Panc1 (cell line): ENCODE results near the gene PCDH15. TPM values are rescaled to one million over a fixed set of nuclear protein-coding genes. Genes with fewer than 3 reads are reported as not detected.

Source experiments
- ATAC-seq: fragments of 200-7000 bp; cut with Tn5 transposase; 2 replicates; pipeline ENCODE4 v1.9.1; 2020; ENCODE audit warnings: mild to moderate bottlenecking, moderate library complexity
- BruUV-seq: library from RNA; stranded (reverse); fragments of 400-500 nt; replicated peaks from 2 replicates; lab custom pipeline; 2021; lab: Mats Ljungman, UMichigan
- CTCF ChIA-PET: fragments of 300-600 bp; sonication (Branson Sonifier 250); formaldehyde crosslinking; loops from one replicate; lab custom pipeline; 2022; ENCODE audit warnings: antibody characterized with exemption; lab: Charles Lee
- POLR2A ChIA-PET: fragments of 300-600 bp; sonication (Branson Sonifier 250); formaldehyde crosslinking; loops from one replicate; lab custom pipeline; 2022; ENCODE audit warnings: antibody characterized with exemption; lab: Charles Lee
- DNase-seq: peaks from one replicate; pipeline ENCODE4 v3.0.0-alpha.2; 2010; ENCODE audit warnings: low read depth, low spot score
- H3K27ac ChIP-seq: 2 replicates; pipeline ENCODE4 v1.5.1; 2011; ENCODE audit warnings: mild to moderate bottlenecking, low read length, inconsistent platforms
- H3K27me3 ChIP-seq: fragments of 200-500 bp; sonication (Bioruptor generic); 2 replicates; pipeline ENCODE4 v1.6.0; 2014; ENCODE audit warnings: low read length, inconsistent platforms; ENCODE audit not compliant: control insufficient read depth, insufficient read depth
- H3K36me3 ChIP-seq: fragments of 200-500 bp; sonication (Bioruptor generic); 2 replicates; pipeline ENCODE4 v1.5.1; 2014; ENCODE audit warnings: inconsistent platforms, mild to moderate bottlenecking, low read length, moderate library complexity; ENCODE audit not compliant: control insufficient read depth, insufficient read depth
- H3K4me1 ChIP-seq: 2 replicates; pipeline ENCODE4 v1.5.1; 2011; ENCODE audit warnings: inconsistent platforms, mild to moderate bottlenecking, low read length, moderate library complexity; ENCODE audit not compliant: control insufficient read depth, insufficient read depth
- H3K4me3 ChIP-seq, 2 experiments: 2 replicates each; pipeline ENCODE4 v1.5.1; 2011 to 2012; ENCODE audit warnings: low read depth in 2 of 2, low read length in 2 of 2, mild to moderate bottlenecking in 2 of 2, inconsistent platforms in 1 of 2, moderate library complexity in 1 of 2
- H3K9me3 ChIP-seq: fragments of 200-500 bp; sonication (Bioruptor generic); 2 replicates; pipeline ENCODE4 v1.5.1; 2014; ENCODE audit warnings: low read depth, mild to moderate bottlenecking, inconsistent platforms, low read length, moderate library complexity; ENCODE audit not compliant: control insufficient read depth, insufficient read depth
- CTCF ChIP-seq: fragments of 450-650 bp; IDR thresholded peaks from 2 replicates; pipeline ENCODE4 v1.5.1; 2017; ENCODE audit warnings: mild to moderate bottlenecking
- POLR2AphosphoS5 ChIP-seq: IDR thresholded peaks from 2 replicates; pipeline ENCODE4 v1.6.1; 2012; ENCODE audit warnings: mild to moderate bottlenecking, low read depth, low read length, moderate library complexity
- REST ChIP-seq, 2 experiments: IDR thresholded peaks; 2 replicates each; pipeline ENCODE4 v1.6.1; 2011 to 2012; ENCODE audit warnings: low read depth in 2 of 2, control low read depth in 1 of 2, low read length in 1 of 2, mild to moderate bottlenecking in 1 of 2, moderate library complexity in 1 of 2; ENCODE audit not compliant: insufficient read depth in 1 of 2
- SIN3A ChIP-seq: IDR thresholded peaks from 2 replicates; pipeline ENCODE4 v1.6.1; 2012; ENCODE audit warnings: low read depth, mild to moderate bottlenecking, low read length, moderate library complexity, borderline replicate concordance; ENCODE audit not compliant: insufficient read depth
- TCF7L2 ChIP-seq: IDR thresholded peaks from 2 replicates; pipeline ENCODE4 v1.6.1; 2011; ENCODE audit warnings: mild to moderate bottlenecking, low read depth, low read length, inconsistent platforms
- in situ Hi-C: cut with HindIII; loops from 2 replicates; pipeline ENCODE4 v1.10.0; 2016; ENCODE audit warnings: low sequenced_read_pairs, low pct_unique_long_range_greater_than_20kb
- intact Hi-C: fragments of 100-400 bp; cut with micrococcal nuclease; formaldehyde crosslinking; loops from one replicate; pipeline ENCODE4 v1.10.0; 2022; ENCODE audit not compliant: unreplicated experiment
- total RNA-seq: library from RNA; stranded (reverse); gene quantifications from one replicate; pipeline ENCODE4 v1.2.1, GENCODE V29; 2021; ENCODE audit not compliant: unreplicated experiment

PCDH15 gene
- total RNA-seq, 1 experiment from 2014 or later: 0.18 TPM

- H3K9me3 ChIP-seq: no peaks in the 10 kb centered on the region
- ATAC-seq (no peak), DNase-seq (no peak)
- ChIA-PET CTCF (no interaction called here), POLR2A (no interaction called here)
- H3K4me1 ChIP-seq: no peaks in the 10 kb centered on the region
- no TSS peak for BruUV-seq
- TF ChIP-seq SIN3A (no peak), TCF7L2 (no peak), POLR2AphosphoS5 (no peak), CTCF (no peak), REST (IDR thresholded peaks at IDR 0.05; ENCODE audit: insufficient read depth in 1 of 2, low read depth in 2 of 2, low read length in 1 of 2) (no peak)
- H3K36me3 ChIP-seq: no peaks in the 10 kb centered on the region
- H3K27ac ChIP-seq: no peak overlapping the region
- intact Hi-C loops: no loop called here
- H3K27me3 ChIP-seq: no peaks in the 10 kb centered on the region
- in situ Hi-C loops: no loop called here
- no peak overlapping the region for H3K4me3 ChIP-seq
These were observed 845.9 kb downstream of the PCDH15 start for GRCh38 chr10:53955091-53955490.

GRCh38 chr10:53952698-53953630, 848.1 kb downstream of the PCDH15 start:
- Histone ChIP-seq H3K27me3 (no peaks in the 10 kb centered on the region), H3K27ac (no peak overlapping the region), H3K9me3 (no peaks in the 10 kb centered on the region), H3K4me3 (no peak overlapping the region), H3K36me3 (no peaks in the 10 kb centered on the region), H3K4me1 (no peaks in the 10 kb centered on the region)
- POLR2A ChIA-PET: no interaction called here
- intact Hi-C loops: no loop called here
- TF ChIP-seq CTCF: no peak
- no peak for TF ChIP-seq SIN3A
- no peak for TF ChIP-seq POLR2AphosphoS5
- no peak for TF ChIP-seq REST (IDR thresholded peaks at IDR 0.05; ENCODE audit: insufficient read depth in 1 of 2, low read depth in 2 of 2, low read length in 1 of 2)
- TF ChIP-seq TCF7L2: no peak
- ATAC-seq (no peak), DNase-seq (no peak)
- CTCF ChIA-PET: no interaction called here
- no TSS peak for BruUV-seq
- in situ Hi-C loops: no loop called here
